ENCODE measurements around the gene PRKCE. TPM values are rescaled to one million over a fixed set of nuclear protein-coding genes. Genes with fewer than 3 reads are reported as not detected.

Gene PRKCE
- total and polyA plus RNA-seq, 2 donors (not counting 1 experiment from before 2014, with no cell fraction given): 14.1 to 19.0 TPM

- Histone ChIP-seq H2AFZ (ENCODE audit: low read length) (no peak overlapping the region), H3K9me3 (ENCODE audit: control insufficient read depth, insufficient read depth, low read depth, low read length) (no peaks in the 10 kb centered on the region), H3K9ac (ENCODE audit: insufficient read depth, low read length) (no peak overlapping the region), H3K4me2 (ENCODE audit: extremely low read depth, insufficient read depth, low read length) (no peak overlapping the region), H4K20me1 (ENCODE audit: control insufficient read depth, extremely low read depth, insufficient read depth, low read length) (no peaks in the 10 kb centered on the region), H3K27ac (ENCODE audit: insufficient read depth, low read length) (no peak overlapping the region), H3K4me1 (ENCODE audit: control insufficient read depth, extremely low read depth, insufficient read depth, low read length) (no peaks in the 10 kb centered on the region), H3K4me3 (replicated peaks in 1 of 4; ENCODE audit: control extremely low read depth in 1 of 4, insufficient read depth in 1 of 4, low read depth in 3 of 4, low read length in 4 of 4) (no peak overlapping the region), H3K36me3 (ENCODE audit: control insufficient read depth, insufficient read depth, low read length) (no peaks in the 10 kb centered on the region), H3K27me3 (ENCODE audit: control insufficient read depth, insufficient read depth, low read length) (no peaks in the 10 kb centered on the region), H3K79me2 (ENCODE audit: control insufficient read depth, insufficient read depth, low read length) (no peaks in the 10 kb centered on the region)
- no peak for DNase-seq (ENCODE audit: low read depth in 2 of 2)
- no peak for TF ChIP-seq CTCF (conservative IDR thresholded peaks at IDR 0.05 in 1 of 2, IDR thresholded peaks at IDR 0.05 in 1 of 2; ENCODE audit: low read depth in 1 of 2, low read length in 2 of 2)
- TF ChIP-seq EZH2 (IDR thresholded peaks at IDR 0.05; ENCODE audit: low read length, missing control alignments): no peak
Observed at GRCh38 chr2:45978302-45978859, 326.9 kb downstream of the PRKCE start.

- Histone ChIP-seq H3K4me2 (ENCODE audit: extremely low read depth, insufficient read depth, low read length) (no peak overlapping the region), H3K36me3 (ENCODE audit: control insufficient read depth, insufficient read depth, low read length) (no peaks in the 10 kb centered on the region), H4K20me1 (ENCODE audit: control insufficient read depth, extremely low read depth, insufficient read depth, low read length) (no peaks in the 10 kb centered on the region), H3K9ac (ENCODE audit: insufficient read depth, low read length) (no peak overlapping the region), H3K4me1 (ENCODE audit: control insufficient read depth, extremely low read depth, insufficient read depth, low read length) (no peaks in the 10 kb centered on the region), H3K27me3 (ENCODE audit: control insufficient read depth, insufficient read depth, low read length) (no peaks in the 10 kb centered on the region), H3K9me3 (ENCODE audit: control insufficient read depth, insufficient read depth, low read depth, low read length) (no peaks in the 10 kb centered on the region), H3K4me3 (replicated peaks in 1 of 4; ENCODE audit: control extremely low read depth in 1 of 4, insufficient read depth in 1 of 4, low read depth in 3 of 4, low read length in 4 of 4) (no peak overlapping the region), H2AFZ (ENCODE audit: low read length) (no peak overlapping the region), H3K27ac (ENCODE audit: insufficient read depth, low read length) (no peak overlapping the region), H3K79me2 (ENCODE audit: control insufficient read depth, insufficient read depth, low read length) (no peaks in the 10 kb centered on the region)
- TF ChIP-seq EZH2 (IDR thresholded peaks at IDR 0.05; ENCODE audit: low read length, missing control alignments) (no peak), CTCF (conservative IDR thresholded peaks at IDR 0.05 in 1 of 2, IDR thresholded peaks at IDR 0.05 in 1 of 2; ENCODE audit: low read depth in 1 of 2, low read length in 2 of 2) (no peak)
- no peak for DNase-seq (ENCODE audit: low read depth in 2 of 2)
Observed at GRCh38 chr2:45979065-45979464, 327.6 kb downstream of the PRKCE start.

GRCh38 chr2:45980161-45980865 lies 328.8 kb downstream of the PRKCE start:
- Histone ChIP-seq H3K4me2 (ENCODE audit: extremely low read depth, insufficient read depth, low read length) (no peak overlapping the region), H3K4me3 (replicated peaks in 1 of 4; ENCODE audit: control extremely low read depth in 1 of 4, insufficient read depth in 1 of 4, low read depth in 3 of 4, low read length in 4 of 4) (no peak overlapping the region), H2AFZ (ENCODE audit: low read length) (no peak overlapping the region), H3K27me3 (ENCODE audit: control insufficient read depth, insufficient read depth, low read length) (no peaks in the 10 kb centered on the region), H3K9ac (ENCODE audit: insufficient read depth, low read length) (no peak overlapping the region), H3K9me3 (ENCODE audit: control insufficient read depth, insufficient read depth, low read depth, low read length) (no peaks in the 10 kb centered on the region), H3K79me2 (ENCODE audit: control insufficient read depth, insufficient read depth, low read length) (no peaks in the 10 kb centered on the region), H3K4me1 (ENCODE audit: control insufficient read depth, extremely low read depth, insufficient read depth, low read length) (no peaks in the 10 kb centered on the region), H3K36me3 (ENCODE audit: control insufficient read depth, insufficient read depth, low read length) (no peaks in the 10 kb centered on the region), H3K27ac (ENCODE audit: insufficient read depth, low read length) (no peak overlapping the region), H4K20me1 (ENCODE audit: control insufficient read depth, extremely low read depth, insufficient read depth, low read length) (no peaks in the 10 kb centered on the region)
- no peak for DNase-seq (ENCODE audit: low read depth in 2 of 2)
- no peak for TF ChIP-seq CTCF (conservative IDR thresholded peaks at IDR 0.05 in 1 of 2, IDR thresholded peaks at IDR 0.05 in 1 of 2; ENCODE audit: low read depth in 1 of 2, low read length in 2 of 2)
- no peak for TF ChIP-seq EZH2 (IDR thresholded peaks at IDR 0.05; ENCODE audit: low read length, missing control alignments)

Measured in fibroblast of lung (primary cell).